ENCODE results near the gene KRT4.
"Not testable (repeated sequence)": the region's sequence is repeated elsewhere in the genome, so short reads cannot be mapped to it uniquely, and the experiment has no call there.

Gene KRT4

DNA sequence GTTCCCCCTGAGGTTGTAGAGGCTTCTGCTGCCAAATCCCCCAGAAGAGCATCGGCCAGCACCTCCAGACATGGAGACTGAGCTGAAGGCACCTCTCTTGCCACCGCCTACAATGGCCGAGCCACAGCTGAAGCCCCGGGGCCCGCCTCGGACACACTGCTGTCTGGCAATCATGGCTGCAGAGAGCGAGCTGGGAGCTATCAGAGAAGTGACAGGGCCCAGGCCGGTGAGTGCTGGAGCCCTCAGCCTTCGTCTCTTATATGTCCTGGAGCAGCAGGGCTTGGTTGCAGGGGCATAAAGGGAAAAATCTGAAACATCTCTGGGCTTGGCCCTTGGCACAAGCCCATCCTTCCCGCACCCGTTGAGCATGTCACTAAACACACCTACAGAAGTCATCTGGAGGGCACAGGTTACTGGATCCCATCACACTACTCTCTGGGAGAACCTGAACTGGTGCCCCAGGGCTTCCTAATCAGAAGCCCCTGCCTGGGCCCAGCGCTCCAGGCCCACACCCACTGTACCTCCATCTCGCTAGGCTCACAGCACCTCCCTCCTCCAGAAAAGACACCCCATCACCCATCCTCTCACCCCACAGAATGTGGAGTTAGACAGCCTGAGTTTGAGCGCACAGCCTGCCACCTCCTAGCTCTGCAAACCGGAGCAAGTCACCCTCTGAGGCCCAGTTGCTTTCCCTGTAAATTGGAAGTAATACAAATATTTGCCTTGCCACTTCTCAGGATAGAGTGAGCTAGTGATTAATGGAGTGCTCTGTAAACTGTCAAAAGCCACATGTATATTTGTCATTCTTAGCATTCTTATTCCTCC lies at the start of gene KRT4:
Gene KRT4 (minus strand): TSS at position 232 of the 825 bp plus-strand sequence. CDS start 58 bp downstream, at position 174.
- Mint-ChIP-seq H3K4me3 (no peak within 1 kb of the TSS), H3K9me3 (no peaks in the 10 kb centered on the region), H3K36me3 (ENCODE audit: insufficient read depth) (no peaks in the 10 kb centered on the region), H3K27me3 (peaks cover 28% of the 10 kb centered on the region), H3K4me1 (peaks cover 13% of the 10 kb centered on the region), H3K27ac (ENCODE audit: low read depth) (no peak within 1 kb of the TSS)
- ATAC-seq (replicated peaks; ENCODE audit: extremely low read depth, poor library complexity, severe bottlenecking) (no peak), DNase-seq (ENCODE audit: low spot score in 2 of 2) (no peak)

DNA sequence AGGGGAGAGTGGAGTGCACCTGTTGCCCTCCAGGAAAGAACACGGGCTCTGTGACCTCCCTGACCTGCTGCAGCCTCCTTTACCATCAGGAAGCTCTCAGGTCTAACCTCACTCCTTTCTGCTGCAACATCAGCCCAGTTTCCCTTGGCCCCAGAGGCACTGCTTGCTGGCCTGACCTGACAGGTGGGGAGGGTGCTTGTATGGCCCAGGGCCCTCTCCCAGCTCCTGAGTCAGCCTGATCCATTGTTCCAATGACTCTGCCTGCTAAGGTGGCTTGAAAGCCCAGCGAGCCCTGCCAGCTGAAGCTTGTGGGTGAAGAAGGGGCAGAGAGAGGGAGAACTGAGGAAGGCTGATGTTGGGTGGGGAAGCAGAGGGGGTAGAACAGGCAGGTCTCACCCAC lies 48.1 kb upstream of the KRT4 start:
- H3K27me3 Mint-ChIP-seq, result no peaks in the 10 kb centered on the region
- H3K9me3 Mint-ChIP-seq, result no peaks in the 10 kb centered on the region
- H3K36me3 Mint-ChIP-seq (ENCODE audit: insufficient read depth), result no peaks in the 10 kb centered on the region
- no peak for DNase-seq (ENCODE audit: low spot score in 2 of 2)
- ATAC-seq (replicated peaks; ENCODE audit: extremely low read depth, poor library complexity, severe bottlenecking), result no peak
- H3K4me1 Mint-ChIP-seq, result no peaks in the 10 kb centered on the region
- no peak overlapping the region for H3K4me3 Mint-ChIP-seq
- H3K27ac Mint-ChIP-seq (ENCODE audit: low read depth), result no peak overlapping the region

DNA sequence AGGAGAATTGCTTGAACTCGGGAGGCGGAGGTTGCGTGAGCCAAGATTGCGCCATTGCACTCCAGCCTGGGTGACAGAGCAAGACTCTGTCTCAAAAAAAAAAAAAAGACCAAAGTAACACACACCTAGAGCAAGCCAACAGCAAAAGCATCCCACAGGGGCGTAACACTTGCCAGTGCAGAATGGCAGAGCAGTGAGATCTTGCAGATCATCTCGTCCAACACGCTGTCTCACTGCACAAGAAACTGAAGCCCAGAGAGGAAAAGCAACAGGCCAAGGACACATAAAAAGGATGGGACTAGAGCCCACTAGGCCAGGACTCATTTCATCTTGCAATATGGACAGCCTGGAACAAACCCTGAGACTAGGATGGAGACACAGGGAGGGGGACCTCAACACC lies 47.6 kb upstream of the KRT4 start:
- DNase-seq (ENCODE audit: low spot score in 2 of 2) (no peak), ATAC-seq (replicated peaks; ENCODE audit: extremely low read depth, poor library complexity, severe bottlenecking) (no peak)
- Mint-ChIP-seq H3K4me3 (no peak overlapping the region), H3K36me3 (ENCODE audit: insufficient read depth) (no peaks in the 10 kb centered on the region), H3K4me1 (no peaks in the 10 kb centered on the region), H3K9me3 (no peaks in the 10 kb centered on the region), H3K27me3 (no peaks in the 10 kb centered on the region), H3K27ac (ENCODE audit: low read depth) (no peak overlapping the region)

DNA sequence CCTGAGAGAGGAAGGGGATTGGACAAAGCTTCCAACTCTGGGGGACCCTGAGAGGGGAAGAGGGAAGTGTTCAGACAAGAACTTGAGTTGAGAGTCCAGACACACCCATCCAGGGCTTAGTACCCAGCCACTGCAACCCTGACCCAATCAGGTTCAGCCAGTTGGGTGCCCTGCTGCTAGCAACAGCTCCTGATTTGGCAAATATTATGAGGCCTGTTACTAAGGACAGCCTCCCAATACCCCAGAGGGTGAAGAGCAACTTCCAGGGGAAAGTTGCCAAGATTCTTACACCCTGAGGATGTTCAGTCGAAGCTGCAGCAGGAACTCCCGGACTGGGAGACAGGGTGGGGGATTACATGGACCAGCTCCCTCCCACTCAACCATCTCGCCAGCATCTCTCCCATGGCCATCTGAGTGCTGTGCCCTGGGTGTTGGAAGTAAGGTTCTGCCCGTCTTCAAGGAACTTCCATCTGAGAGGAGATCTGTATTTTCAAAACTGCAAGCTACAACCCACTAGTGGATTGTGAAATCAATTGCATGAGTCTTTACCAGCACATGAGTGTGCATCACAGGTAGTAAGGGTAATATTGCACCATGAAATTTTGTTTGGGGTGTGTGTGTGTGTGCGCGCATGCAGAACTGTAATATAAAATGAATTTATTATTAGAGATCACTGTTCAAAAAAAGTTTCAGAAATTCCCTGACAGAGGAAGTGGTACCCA lies 46.3 kb upstream of the KRT4 start:
- DNase-seq (ENCODE audit: low spot score in 2 of 2) (no peak), ATAC-seq (replicated peaks; ENCODE audit: extremely low read depth, poor library complexity, severe bottlenecking) (no peak)
- peaks cover 6% of the 10 kb centered on the region for H3K27me3 Mint-ChIP-seq
- no peaks in the 10 kb centered on the region for H3K36me3 Mint-ChIP-seq (ENCODE audit: insufficient read depth)
- H3K4me1 Mint-ChIP-seq, result no peaks in the 10 kb centered on the region
- no peak overlapping the region for H3K27ac Mint-ChIP-seq (ENCODE audit: low read depth)
- H3K9me3 Mint-ChIP-seq, result no peaks in the 10 kb centered on the region
- no peak overlapping the region for H3K4me3 Mint-ChIP-seq

DNA sequence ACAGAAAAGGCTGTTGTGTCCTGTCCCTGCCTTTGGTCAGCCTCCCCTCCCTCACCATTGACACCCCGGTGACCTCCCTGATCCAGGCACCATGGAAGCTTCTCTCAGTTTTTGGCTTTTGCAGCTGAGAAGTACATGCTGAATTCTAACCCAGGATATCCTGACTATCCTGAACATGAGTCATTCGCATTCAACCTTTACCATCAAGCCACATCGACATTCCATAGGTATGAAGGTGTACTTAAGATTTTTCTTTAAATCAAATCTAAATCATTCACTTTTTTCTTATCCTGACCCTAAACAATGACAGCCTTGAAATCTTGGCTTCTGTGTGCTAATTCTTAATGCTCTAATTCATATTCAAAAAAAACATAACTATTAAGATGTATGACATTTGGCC lies 43.6 kb upstream of the KRT4 start:
- peaks cover 24% of the 10 kb centered on the region for H3K27me3 Mint-ChIP-seq
- H3K4me1 Mint-ChIP-seq, result no peaks in the 10 kb centered on the region
- H3K27ac Mint-ChIP-seq (ENCODE audit: low read depth), result no peak overlapping the region
- H3K36me3 Mint-ChIP-seq (ENCODE audit: insufficient read depth), result peaks cover 4% of the 10 kb centered on the region
- H3K9me3 Mint-ChIP-seq, result no peaks in the 10 kb centered on the region
- H3K4me3 Mint-ChIP-seq, result no peak overlapping the region
- ATAC-seq (replicated peaks; ENCODE audit: extremely low read depth, poor library complexity, severe bottlenecking), result no peak
- no peak for DNase-seq (ENCODE audit: low spot score in 2 of 2)

DNA sequence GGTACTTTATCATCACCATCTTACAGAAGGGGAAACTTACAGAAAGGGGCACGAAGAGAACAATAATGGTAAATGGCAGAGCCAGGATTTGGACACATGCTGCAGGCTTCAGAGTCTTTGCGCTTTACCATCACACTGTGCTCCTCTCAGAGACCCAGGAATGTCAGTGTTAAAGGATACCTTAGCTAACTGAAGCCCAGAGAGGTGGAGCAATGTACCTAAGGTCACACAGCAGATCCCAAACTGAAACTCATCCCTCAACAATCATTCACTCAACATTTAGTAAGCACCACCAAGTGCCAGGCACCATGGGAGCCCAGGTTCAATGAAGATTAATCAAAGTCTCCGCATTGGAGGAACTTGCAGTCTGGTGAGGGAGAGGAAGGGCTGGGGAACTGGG lies 42.9 kb upstream of the KRT4 start:
- H3K4me3 Mint-ChIP-seq, result no peak overlapping the region

DNA sequence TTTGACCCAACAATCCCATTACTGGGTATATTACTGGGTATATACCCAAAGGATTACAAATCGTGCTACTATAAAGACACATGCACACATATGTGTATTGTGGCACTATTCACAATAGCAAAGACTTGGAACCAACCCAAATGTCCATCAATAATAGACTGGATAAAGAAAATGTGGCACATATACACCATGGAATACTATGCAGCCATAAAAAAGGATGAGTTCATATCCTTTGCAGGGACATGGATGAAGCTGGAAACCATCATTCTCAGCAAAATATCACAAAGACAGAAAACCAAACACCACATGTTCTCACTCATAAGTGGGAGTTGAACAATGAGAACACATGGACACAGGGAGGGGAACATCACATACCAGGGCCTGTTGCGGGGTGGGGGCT lies 42.2 kb upstream of the KRT4 start:
- not testable (repeated sequence) for H3K9me3 Mint-ChIP-seq; H3K4me1 Mint-ChIP-seq; H3K4me3 Mint-ChIP-seq; H3K27ac Mint-ChIP-seq (ENCODE audit: low read depth); ATAC-seq (replicated peaks; ENCODE audit: extremely low read depth, poor library complexity, severe bottlenecking); DNase-seq (ENCODE audit: low spot score in 2 of 2); H3K36me3 Mint-ChIP-seq (ENCODE audit: insufficient read depth)
- peaks cover 32% of the 10 kb centered on the region for H3K27me3 Mint-ChIP-seq

More for the DNA sequence above, 42.9 kb upstream of the KRT4 start:
- H3K9me3 Mint-ChIP-seq, result no peaks in the 10 kb centered on the region
- DNase-seq (ENCODE audit: low spot score in 2 of 2) (no peak), ATAC-seq (replicated peaks; ENCODE audit: extremely low read depth, poor library complexity, severe bottlenecking) (no peak)
- H3K36me3 Mint-ChIP-seq (ENCODE audit: insufficient read depth), result peaks cover 4% of the 10 kb centered on the region
- H3K27ac Mint-ChIP-seq (ENCODE audit: low read depth), result no peak overlapping the region
- peaks cover 25% of the 10 kb centered on the region for H3K27me3 Mint-ChIP-seq
- no peaks in the 10 kb centered on the region for H3K4me1 Mint-ChIP-seq

DNA sequence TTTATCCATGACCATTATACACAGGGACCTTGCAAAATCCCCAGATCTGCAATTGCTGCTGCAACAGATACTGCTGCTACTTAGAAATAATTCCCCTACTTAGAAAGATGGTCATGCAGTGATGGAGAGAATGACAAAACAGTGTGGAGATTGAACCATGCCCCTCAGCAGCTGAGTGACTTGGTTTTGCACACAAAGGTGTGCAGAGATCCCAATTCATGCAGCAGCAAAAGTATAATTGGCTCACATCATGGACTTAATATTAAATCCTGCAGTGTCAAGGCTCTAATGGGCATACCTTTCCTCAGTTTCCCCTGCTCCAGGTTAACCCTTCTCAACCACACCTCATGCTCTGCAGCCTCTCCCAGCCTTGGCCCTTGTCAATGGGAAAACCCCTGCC lies 37.9 kb upstream of the KRT4 start:
- no peak overlapping the region for H3K4me3 Mint-ChIP-seq
- no peak overlapping the region for H3K27ac Mint-ChIP-seq (ENCODE audit: low read depth)
- peaks cover 4% of the 10 kb centered on the region for H3K36me3 Mint-ChIP-seq (ENCODE audit: insufficient read depth)
- no peaks in the 10 kb centered on the region for H3K9me3 Mint-ChIP-seq
- no peaks in the 10 kb centered on the region for H3K4me1 Mint-ChIP-seq
- ATAC-seq (replicated peaks; ENCODE audit: extremely low read depth, poor library complexity, severe bottlenecking) (no peak), DNase-seq (ENCODE audit: low spot score in 2 of 2) (no peak)
- peaks cover 53% of the 10 kb centered on the region for H3K27me3 Mint-ChIP-seq

DNA sequence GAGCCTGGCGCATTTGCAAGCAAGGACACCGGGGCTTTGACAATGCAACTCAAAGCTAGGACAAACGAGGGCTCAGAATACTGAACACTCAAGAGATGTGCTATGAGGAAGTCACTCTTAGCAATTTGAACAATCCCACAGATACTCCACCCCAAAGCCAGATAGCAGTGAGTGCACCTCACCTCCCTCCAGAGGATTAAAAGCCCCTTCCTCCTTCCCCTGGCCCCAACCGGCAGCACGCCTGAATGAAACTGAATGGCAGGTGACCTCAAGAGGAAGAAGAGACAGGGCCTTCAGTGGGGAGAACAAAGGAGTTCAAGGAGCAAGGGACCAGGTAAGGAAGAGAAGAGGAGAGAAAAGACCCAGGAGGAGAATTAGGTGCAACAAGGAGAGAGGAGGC lies 36.8 kb upstream of the KRT4 start:
- peaks cover 56% of the 10 kb centered on the region for H3K27me3 Mint-ChIP-seq
- DNase-seq (ENCODE audit: low spot score in 2 of 2) (no peak), ATAC-seq (replicated peaks; ENCODE audit: extremely low read depth, poor library complexity, severe bottlenecking) (no peak)
- H3K4me1 Mint-ChIP-seq, result no peaks in the 10 kb centered on the region
- H3K4me3 Mint-ChIP-seq, result no peak overlapping the region
- H3K36me3 Mint-ChIP-seq (ENCODE audit: insufficient read depth), result peaks cover 4% of the 10 kb centered on the region
- no peak overlapping the region for H3K27ac Mint-ChIP-seq (ENCODE audit: low read depth)
- H3K9me3 Mint-ChIP-seq, result no peaks in the 10 kb centered on the region

DNA sequence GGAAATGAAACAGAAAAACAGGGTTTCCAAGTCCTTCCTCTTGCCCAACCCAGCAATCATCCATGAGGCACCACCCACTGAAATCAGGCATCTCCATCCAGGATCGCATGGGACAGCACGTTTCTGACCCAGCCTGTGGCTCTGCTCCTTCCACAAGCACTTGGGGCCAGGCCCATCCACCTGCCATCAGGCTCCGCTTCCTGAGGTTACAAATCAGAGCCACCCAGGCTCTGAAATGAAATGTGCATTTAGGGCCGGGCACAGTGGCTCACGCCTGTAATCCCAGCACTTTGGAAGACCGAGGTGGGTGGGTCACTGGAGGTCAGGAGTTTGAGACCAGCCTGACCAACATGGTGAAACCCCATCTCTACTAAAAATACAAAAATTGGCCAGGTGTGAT lies 35.6 kb upstream of the KRT4 start:
- Mint-ChIP-seq H3K27ac (ENCODE audit: low read depth) (no peak overlapping the region), H3K9me3 (no peaks in the 10 kb centered on the region), H3K4me3 (no peak overlapping the region), H3K4me1 (no peaks in the 10 kb centered on the region), H3K36me3 (ENCODE audit: insufficient read depth) (peaks cover 2% of the 10 kb centered on the region), H3K27me3 (peaks cover 48% of the 10 kb centered on the region)
- ATAC-seq (replicated peaks; ENCODE audit: extremely low read depth, poor library complexity, severe bottlenecking), result no peak
- DNase-seq (ENCODE audit: low spot score in 2 of 2), result no peak

DNA sequence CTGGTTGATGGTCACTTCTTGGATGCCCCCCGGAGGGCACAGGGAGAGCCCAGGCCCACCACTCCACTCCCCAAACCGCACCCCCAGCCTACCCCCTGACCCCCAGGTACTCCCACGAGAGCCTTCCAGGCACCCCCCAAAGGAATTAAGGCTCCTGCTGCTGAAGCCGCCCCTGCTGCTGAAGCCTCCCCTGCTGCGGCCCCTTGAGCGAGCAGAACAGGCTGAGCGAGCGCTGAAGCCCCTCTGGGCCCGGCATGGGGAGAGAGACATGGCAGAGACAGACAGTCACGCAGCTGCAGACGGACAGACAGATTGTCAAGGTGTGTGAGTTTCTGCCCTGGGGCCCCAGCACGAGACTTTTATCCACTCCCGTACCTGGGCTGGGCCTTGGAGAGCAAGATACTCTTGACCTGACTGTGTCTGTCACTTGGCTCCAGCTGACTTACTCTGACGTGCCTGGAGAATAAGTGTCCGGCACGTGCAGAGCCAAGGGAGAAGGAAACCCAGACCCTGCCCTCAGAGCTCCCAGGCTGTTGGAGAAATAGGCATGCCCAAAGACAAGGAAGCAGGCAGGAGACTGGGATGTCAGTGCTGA lies 34.8 kb upstream of the KRT4 start, which contains the start of gene KRT78:
Gene KRT78 (minus strand): TSS at position 334 of the 595 bp plus-strand sequence. CDS start 64 bp downstream, at position 270.
- H3K27me3 Mint-ChIP-seq, result peaks cover 41% of the 10 kb centered on the region
- DNase-seq (ENCODE audit: low spot score in 2 of 2) (no peak), ATAC-seq (replicated peaks; ENCODE audit: extremely low read depth, poor library complexity, severe bottlenecking) (no peak)
- no peaks in the 10 kb centered on the region for H3K9me3 Mint-ChIP-seq
- H3K4me1 Mint-ChIP-seq, result no peaks in the 10 kb centered on the region
- H3K4me3 Mint-ChIP-seq, result no peak within 1 kb of the TSS
- H3K27ac Mint-ChIP-seq (ENCODE audit: low read depth), result no peak within 1 kb of the TSS
- peaks cover 2% of the 10 kb centered on the region for H3K36me3 Mint-ChIP-seq (ENCODE audit: insufficient read depth)

DNA sequence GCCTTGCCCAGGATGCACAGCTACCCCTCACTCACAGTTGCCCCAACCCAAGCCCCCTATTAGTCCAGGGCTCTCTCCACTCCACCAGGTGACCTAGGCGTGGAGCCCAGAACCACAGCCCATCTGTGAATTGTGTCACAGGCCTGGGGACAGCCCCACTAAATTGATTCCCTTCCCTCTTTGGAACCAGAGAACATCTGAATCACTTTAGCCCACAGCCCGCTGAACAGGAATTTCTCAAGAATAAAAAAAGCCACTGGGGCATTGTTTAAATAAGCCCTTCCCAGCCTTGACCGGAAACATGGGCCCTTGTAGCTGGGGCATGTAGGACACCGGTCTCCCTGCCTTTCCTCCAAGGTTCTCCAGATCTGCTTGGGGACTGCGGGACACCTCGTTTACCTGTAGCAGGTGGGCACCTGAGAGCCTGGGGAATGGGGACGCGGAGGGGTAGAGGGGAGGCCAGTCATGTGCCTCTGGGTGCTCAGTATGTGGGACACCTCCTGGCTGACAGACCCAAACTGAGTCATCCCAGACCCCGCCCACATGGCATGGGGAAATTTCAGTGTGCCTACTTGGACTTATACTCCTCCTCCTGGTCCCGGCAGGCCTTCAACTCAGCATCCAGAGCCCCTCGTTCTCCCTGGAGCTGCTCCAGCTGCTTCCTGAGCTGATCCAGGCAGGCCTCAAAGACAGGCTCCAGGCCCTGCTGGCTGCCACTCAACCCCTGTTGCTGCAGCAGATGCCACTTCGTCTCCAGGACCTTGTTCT lies 33.6 kb upstream of the KRT4 start:
- no peak for DNase-seq (ENCODE audit: low spot score in 2 of 2)
- no peaks in the 10 kb centered on the region for H3K36me3 Mint-ChIP-seq (ENCODE audit: insufficient read depth)
- no peak overlapping the region for H3K4me3 Mint-ChIP-seq
- H3K27me3 Mint-ChIP-seq, result peaks cover 35% of the 10 kb centered on the region
- ATAC-seq (replicated peaks; ENCODE audit: extremely low read depth, poor library complexity, severe bottlenecking), result no peak
- no peak overlapping the region for H3K27ac Mint-ChIP-seq (ENCODE audit: low read depth)
- H3K9me3 Mint-ChIP-seq, result no peaks in the 10 kb centered on the region
- H3K4me1 Mint-ChIP-seq, result peaks cover 3% of the 10 kb centered on the region

Measured in central memory CD8-positive, alpha-beta T cell (primary cell).